Upper lobe of left lung (tissue), 6 donors: ENCODE data around the gene CCL4L2. TPM values are rescaled to one million over a fixed set of nuclear protein-coding genes. Genes with fewer than 3 reads are reported as not detected.
"Not testable (repeated sequence)": the region's sequence is repeated elsewhere in the genome, so short reads cannot be mapped to it uniquely, and the experiment has no call there.

Experiments
- ATAC-seq, 2 donors: fragments of 200-7000 bp; cut with Tn5 transposase; one replicate each; pipeline ENCODE4 v1.9.1; 2022; ENCODE audit warnings: mild to moderate bottlenecking in 2 of 2, moderate library complexity in 2 of 2; ENCODE audit not compliant: low FRiP score in 2 of 2
- DNase-seq, 2 donors: peaks; one replicate each; pipeline ENCODE4 v3.0.0-alpha.2; 2019 to 2020
- H3K27ac ChIP-seq, 4 donors: fragments of 200-600 bp; sonication (generic); one replicate each; pipeline ENCODE4 v1.5.1; 2016 to 2019
- H3K27me3 ChIP-seq, 4 donors: fragments of 200-600 bp; sonication (generic); one replicate each; pipeline ENCODE4 v1.5.1; 2017 to 2019
- H3K36me3 ChIP-seq, 4 donors: fragments of 200-600 bp; sonication (generic); one replicate each; pipeline ENCODE4 v1.5.1; 2016 to 2019
- H3K4me1 ChIP-seq, 4 donors: fragments of 200-600 bp; sonication (generic); one replicate each; pipeline ENCODE4 v1.5.1; 2018 to 2019
- H3K4me3 ChIP-seq, 4 donors: fragments of 200-600 bp; sonication (generic); one replicate each; pipeline ENCODE4 v1.5.1; 2017 to 2019; ENCODE audit warnings: mild to moderate bottlenecking in 2 of 4, moderate library complexity in 1 of 4
- H3K9me3 ChIP-seq, 4 donors: fragments of 200-600 bp; sonication (generic); one replicate each; pipeline ENCODE4 v1.5.1; 2018 to 2019
- EP300 ChIP-seq, 4 donors: sonication (generic); formaldehyde crosslinking; IDR thresholded peaks; one replicate each; pipeline ENCODE4 v1.5.1; 2017; ENCODE audit warnings: antibody characterized with exemption in 4 of 4, control low read depth in 2 of 4
- POLR2A ChIP-seq, 4 donors: fragments of 450-650 bp; IDR thresholded peaks; one replicate each; pipeline ENCODE4 v1.5.1; 2016 to 2017; ENCODE audit warnings: antibody characterized with exemption in 4 of 4, mild to moderate bottlenecking in 2 of 4
- POLR2AphosphoS5 ChIP-seq, 2 donors: sonication (generic); formaldehyde crosslinking; IDR thresholded peaks; one replicate each; pipeline ENCODE4 v1.5.1; 2017; ENCODE audit warnings: antibody characterized with exemption in 2 of 2
- WGBS, 2 donors: methylation state at CpG; one replicate each; pipeline ENCODE4 v1.1.5; 2017 to 2018; 5-methylcytosine and 5-hydroxymethylcytosine counted together
- total RNA-seq, 6 donors: library from RNA; depleted of rRNA in 4 of 6; stranded (reverse); fragments of >200 nt in 4 of 6; gene quantifications; one replicate each; pipeline versions ENCODE4 v1.1.0 to v1.2.1, GENCODE V29; 2016 to 2021
- TF ChIP-seq, protein P1 (sequence below), 6 experiments: fragments of 450-650 bp in 4 of 6; fragments of 200-600 bp in 2 of 6; sonication (generic) in 2 of 6; IDR thresholded peaks; one replicate each; pipeline ENCODE4 v1.5.1; 2016 to 2019; ENCODE audit warnings: antibody characterized with exemption in 6 of 6
- donor health status: DM: no; HTN: no; CAD: no; lungs with moderate emphysema.
- donor health status: DM: no; HTN: yes; CAD: no; lungs with severe emphysema.

Gene CCL4L2
- total RNA-seq, 6 donors from 2014 or later, result 1.7 to 12.6 (median 3.0) TPM; not detected in 1

DNA sequence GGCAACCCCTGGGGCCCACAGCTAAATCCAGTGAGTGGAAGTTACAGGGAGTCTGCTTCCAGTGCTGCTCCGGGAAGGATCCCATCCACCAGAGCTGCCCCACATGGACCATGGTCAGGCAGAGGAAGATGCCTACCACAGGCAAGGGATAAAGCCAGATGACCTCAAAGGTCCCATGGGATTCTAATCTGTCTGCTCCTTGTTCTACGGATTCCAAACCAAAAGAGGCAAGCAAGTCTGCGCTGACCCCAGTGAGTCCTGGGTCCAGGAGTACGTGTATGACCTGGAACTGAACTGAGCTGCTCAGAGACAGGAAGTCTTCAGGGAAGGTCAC lies 1.4 kb downstream of the CCL4L2 start:
- no peak overlapping the region for H3K4me3 ChIP-seq
- H3K27me3 ChIP-seq, result no peaks in the 10 kb centered on the region
- WGBS, 2 donors, result 51 to 56% methylated on average over 3 to 4 of the region's 4 CpGs
- TF ChIP-seq POLR2AphosphoS5 (IDR thresholded peaks at IDR 0.05) (no peak), POLR2A (IDR thresholded peaks at IDR 0.05) (no peak), EP300 (IDR thresholded peaks at IDR 0.05) (no peak)
- TF ChIP-seq, protein P1, sequence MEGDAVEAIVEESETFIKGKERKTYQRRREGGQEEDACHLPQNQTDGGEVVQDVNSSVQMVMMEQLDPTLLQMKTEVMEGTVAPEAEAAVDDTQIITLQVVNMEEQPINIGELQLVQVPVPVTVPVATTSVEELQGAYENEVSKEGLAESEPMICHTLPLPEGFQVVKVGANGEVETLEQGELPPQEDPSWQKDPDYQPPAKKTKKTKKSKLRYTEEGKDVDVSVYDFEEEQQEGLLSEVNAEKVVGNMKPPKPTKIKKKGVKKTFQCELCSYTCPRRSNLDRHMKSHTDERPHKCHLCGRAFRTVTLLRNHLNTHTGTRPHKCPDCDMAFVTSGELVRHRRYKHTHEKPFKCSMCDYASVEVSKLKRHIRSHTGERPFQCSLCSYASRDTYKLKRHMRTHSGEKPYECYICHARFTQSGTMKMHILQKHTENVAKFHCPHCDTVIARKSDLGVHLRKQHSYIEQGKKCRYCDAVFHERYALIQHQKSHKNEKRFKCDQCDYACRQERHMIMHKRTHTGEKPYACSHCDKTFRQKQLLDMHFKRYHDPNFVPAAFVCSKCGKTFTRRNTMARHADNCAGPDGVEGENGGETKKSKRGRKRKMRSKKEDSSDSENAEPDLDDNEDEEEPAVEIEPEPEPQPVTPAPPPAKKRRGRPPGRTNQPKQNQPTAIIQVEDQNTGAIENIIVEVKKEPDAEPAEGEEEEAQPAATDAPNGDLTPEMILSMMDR (IDR thresholded peaks at IDR 0.05), result no peak
- H3K36me3 ChIP-seq, result no peaks in the 10 kb centered on the region
- no peak for ATAC-seq
- H3K27ac ChIP-seq, result peak overlapping the region in 2 of 4 donors; percentile 12 to 46
- H3K9me3 ChIP-seq, result no peaks in the 10 kb centered on the region
- no peak for DNase-seq
- peaks cover 0 to 33% (median 0%) of the 10 kb centered on the region in 4 donors for H3K4me1 ChIP-seq

DNA sequence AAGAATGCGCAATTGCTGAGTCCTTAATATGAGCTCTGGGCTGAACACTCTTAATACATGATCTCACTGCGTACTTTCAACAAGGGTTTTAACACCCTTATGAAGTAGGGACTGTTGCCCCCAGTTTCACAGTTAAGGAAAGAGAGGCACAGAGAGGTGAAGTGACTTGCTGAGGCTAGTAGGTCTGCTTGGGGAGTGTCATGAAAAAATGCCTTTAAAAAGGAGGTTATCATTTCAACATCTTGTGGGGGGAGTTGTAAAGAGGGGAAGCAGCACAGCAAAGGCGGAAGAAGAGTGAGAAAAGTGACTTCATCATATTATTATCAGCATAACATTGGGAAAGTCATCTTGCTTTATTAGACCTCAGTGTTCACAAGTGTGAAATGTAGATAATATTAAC lies 2.1 kb downstream of the CCL4L2 start:
- Histone ChIP-seq H3K27ac (peak overlapping the region in 1 of 4 donors; percentile 46), H3K36me3 (no peaks in the 10 kb centered on the region), H3K27me3 (no peaks in the 10 kb centered on the region), H3K9me3 (no peaks in the 10 kb centered on the region), H3K4me3 (no peak overlapping the region), H3K4me1 (peaks cover 0 to 33% (median 0%) of the 10 kb centered on the region in 4 donors)
- WGBS, 2 donors, result 79% methylated on average over 3 of the region's 3 CpGs
- ATAC-seq, result peak in 1 of 2 donors; percentile 16
- TF ChIP-seq POLR2A (IDR thresholded peaks at IDR 0.05) (no peak), POLR2AphosphoS5 (IDR thresholded peaks at IDR 0.05) (no peak), EP300 (IDR thresholded peaks at IDR 0.05) (no peak)
- TF ChIP-seq, protein P1 (IDR thresholded peaks at IDR 0.05), result no peak
- DNase-seq, result no peak

DNA sequence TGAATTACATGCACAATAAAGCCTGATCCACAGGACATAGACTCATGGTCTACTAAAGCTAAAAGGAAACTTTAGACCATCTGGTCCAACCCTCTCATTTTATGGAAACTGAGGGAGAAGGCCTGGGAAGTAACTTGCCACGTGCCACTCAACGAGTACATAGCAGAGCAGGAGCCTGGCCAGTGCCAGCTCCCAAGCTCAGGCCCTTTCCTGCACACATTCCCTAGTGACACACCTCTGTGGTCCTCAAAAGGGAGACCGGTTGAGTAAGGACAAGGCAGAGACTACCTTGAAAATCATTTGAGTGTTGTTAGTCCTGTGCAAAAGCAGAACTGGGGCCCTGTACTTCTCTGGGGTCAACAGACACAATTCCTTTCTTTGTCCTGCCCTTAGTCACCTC lies 2.8 kb downstream of the CCL4L2 start:
- no peak for DNase-seq
- Histone ChIP-seq H3K4me3 (no peak overlapping the region), H3K9me3 (no peaks in the 10 kb centered on the region), H3K27me3 (no peaks in the 10 kb centered on the region), H3K36me3 (no peaks in the 10 kb centered on the region), H3K27ac (no peak overlapping the region), H3K4me1 (peaks cover 0 to 33% (median 0%) of the 10 kb centered on the region in 4 donors)
- no peak for ATAC-seq
- TF ChIP-seq, protein P1 (IDR thresholded peaks at IDR 0.05), result no peak
- TF ChIP-seq EP300 (IDR thresholded peaks at IDR 0.05), result no peak
- TF ChIP-seq POLR2AphosphoS5 (IDR thresholded peaks at IDR 0.05), result no peak
- no peak for TF ChIP-seq POLR2A (IDR thresholded peaks at IDR 0.05)
- WGBS, 2 donors, result 78 to 83% methylated on average over 1 to 3 of the region's 3 CpGs

DNA sequence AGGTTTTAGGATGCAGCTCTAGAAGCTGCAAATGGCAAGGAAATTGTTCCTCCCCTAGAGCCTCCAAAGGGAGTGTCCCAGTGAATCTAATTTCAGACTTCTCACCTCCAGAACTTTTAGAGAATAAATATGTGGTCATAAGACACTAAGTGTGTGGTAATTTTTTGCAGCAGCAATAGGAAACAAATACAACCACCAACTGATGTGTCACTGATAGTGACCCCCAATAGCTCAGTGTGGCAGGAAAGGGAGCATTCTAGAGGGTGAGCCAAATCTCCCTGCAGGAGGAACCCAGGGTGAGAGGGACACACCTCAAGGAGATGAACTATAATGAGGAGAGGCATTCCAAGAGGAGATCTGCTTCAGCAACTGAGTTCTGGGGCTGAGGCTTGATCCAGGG lies 4.1 kb downstream of the CCL4L2 start:
- TF ChIP-seq POLR2AphosphoS5 (IDR thresholded peaks at IDR 0.05) (no peak), EP300 (IDR thresholded peaks at IDR 0.05) (no peak), POLR2A (IDR thresholded peaks at IDR 0.05) (no peak)
- TF ChIP-seq, protein P1 (IDR thresholded peaks at IDR 0.05), result no peak

DNA sequence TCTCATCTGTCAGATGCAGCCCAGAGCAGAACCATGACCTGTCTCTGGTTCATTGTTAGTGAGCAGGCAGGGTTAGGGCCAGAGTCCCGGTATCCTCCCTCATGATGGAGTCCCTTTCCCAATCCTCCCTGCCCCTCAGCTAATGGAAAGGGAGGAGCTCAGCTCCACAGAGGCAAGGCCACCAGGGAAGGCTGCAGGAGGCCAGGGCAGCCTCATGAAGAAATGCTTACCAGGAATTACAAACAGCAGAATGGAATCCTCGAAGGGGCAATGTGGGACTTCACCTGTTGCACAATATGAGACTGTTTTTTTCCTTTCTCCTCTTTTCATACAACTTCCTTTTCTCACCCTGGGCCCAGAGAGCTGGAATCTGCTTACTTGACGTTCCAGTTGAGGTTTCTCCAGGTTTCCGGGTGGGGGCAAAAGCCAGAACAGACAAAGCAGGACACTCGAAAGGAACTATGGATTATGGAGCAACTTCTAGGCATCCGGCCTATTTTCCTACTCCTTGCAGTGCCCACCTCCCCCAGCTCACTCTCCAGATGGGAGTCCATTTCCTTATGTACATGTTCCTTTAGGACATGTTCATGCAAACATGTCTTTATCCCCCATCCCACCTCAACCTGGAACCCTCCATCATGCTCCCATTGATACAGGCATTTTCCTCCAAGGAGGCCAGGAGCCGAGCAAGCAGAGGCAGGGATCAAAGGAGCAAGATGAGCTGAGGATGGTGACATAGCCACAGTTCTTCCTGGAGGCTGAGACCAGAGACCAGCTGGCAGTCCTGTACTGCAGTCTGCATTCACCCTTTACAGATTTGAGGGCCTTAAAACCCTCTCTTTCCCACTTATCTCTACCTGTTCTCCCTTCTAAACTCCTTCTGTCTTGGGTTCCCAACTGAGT lies 4.8 kb downstream of the CCL4L2 start:
- not testable (repeated sequence) for H3K4me3 ChIP-seq, H3K36me3 ChIP-seq, H3K27ac ChIP-seq, ATAC-seq, H3K9me3 ChIP-seq, DNase-seq, H3K27me3 ChIP-seq
- WGBS, 2 donors, result 68 to 84% methylated on average over 7 of the region's 7 CpGs
- H3K4me1 ChIP-seq, result peaks cover 0 to 27% (median 0%) of the 10 kb centered on the region in 4 donors

More for the DNA sequence above, 4.1 kb downstream of the CCL4L2 start:
- H3K36me3 ChIP-seq, result no peaks in the 10 kb centered on the region
- H3K9me3 ChIP-seq, result peaks cover 0 to 5% (median 0%) of the 10 kb centered on the region in 4 donors
- no peak overlapping the region for H3K4me3 ChIP-seq
- ATAC-seq, result no peak
- H3K27me3 ChIP-seq, result no peaks in the 10 kb centered on the region
- DNase-seq, result no peak
- peaks cover 0 to 33% (median 0%) of the 10 kb centered on the region in 4 donors for H3K4me1 ChIP-seq
- no peak overlapping the region for H3K27ac ChIP-seq

DNA sequence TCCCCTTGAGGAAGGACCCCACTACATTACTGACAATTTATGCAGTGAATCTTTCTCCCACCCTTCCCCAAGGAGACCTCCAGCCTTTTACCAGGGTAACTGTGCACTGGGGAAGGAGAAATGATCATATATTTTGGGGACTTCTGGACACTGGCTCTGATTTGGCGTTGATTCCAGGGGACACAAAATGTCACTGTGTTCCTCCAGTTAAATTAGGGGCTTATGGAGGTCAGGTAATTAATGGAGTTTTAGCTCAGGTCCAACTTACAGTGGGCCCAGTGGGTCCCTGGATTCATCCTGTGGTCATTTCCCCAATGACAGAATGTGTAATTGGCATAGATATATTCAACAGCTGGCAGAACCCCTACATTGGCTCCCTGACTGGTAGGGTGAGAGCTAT lies 8.7 kb downstream of the CCL4L2 start:
- H3K27ac ChIP-seq, H3K4me1 ChIP-seq, H3K9me3 ChIP-seq, H3K4me3 ChIP-seq, H3K36me3 ChIP-seq, DNase-seq, H3K27me3 ChIP-seq, ATAC-seq: not testable (repeated sequence)
- 97 to 100% methylated on average over 1 of the region's 1 CpG for WGBS, 2 donors

DNA sequence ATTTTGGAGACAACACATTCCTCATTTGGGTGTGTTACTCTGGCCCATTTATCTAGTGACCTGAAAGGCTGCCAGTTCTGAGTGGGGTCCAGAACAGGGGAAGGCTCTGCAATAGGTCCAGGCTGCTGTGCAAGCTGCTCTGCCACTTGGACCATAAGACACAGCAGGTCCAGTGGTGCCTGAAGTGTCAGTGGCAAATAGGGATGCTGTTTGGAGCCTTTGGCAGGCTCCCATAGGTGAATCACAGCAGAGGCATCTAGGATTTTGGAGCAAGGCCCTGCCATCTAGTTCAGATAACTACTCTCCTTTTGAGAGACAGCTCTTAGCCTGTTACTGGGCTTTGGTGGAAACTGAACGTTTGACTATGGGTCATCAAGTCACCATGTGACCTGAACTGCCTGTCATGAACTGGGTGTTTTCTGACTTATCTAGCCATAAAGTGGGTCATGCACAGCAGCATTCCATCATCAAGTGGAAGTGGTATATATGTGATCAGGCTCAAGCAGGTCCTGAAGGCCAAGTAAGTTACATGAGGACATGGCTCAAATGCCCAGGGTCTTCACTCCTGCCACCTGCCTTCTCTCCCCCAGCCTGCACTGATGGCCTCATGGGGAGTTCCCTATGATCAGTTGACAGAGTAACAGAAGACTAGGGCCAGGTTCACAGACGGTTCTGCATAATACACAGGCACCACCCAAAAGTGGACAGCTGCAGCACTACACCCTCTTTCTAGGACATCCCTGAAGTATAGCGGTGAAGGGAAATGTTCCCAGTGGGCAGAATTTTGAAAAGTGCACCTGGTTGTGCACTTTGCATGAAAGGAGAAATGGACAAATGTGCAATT lies 10.1 kb downstream of the CCL4L2 start:
- WGBS, 2 donors, result 83% methylated on average over 2 to 3 of the region's 3 CpGs
- H3K4me3 ChIP-seq, H3K27ac ChIP-seq, H3K27me3 ChIP-seq, H3K36me3 ChIP-seq, H3K9me3 ChIP-seq, H3K4me1 ChIP-seq, ATAC-seq, DNase-seq: not testable (repeated sequence)
